Uterus (tissue), 4 donors: ENCODE measurements around the gene PSAP. TPM values are rescaled to one million over a fixed set of nuclear protein-coding genes. Genes with fewer than 3 reads are reported as not detected.

ENCODE experiments used
- DNase-seq, 2 donors: peaks; one replicate each; pipeline ENCODE4 v3.0.0-alpha.2; 2019 to 2020
- H3K27ac ChIP-seq, 2 donors: fragments of 200-600 bp; sonication (generic); 1 replicate in 1 of 2; 2 replicates in 1 of 2; pipeline ENCODE4 v1.5.1; 2016 to 2018
- H3K27me3 ChIP-seq, 2 donors: fragments of 200-600 bp; sonication (generic); one replicate each; pipeline ENCODE4 v1.5.1; 2018 to 2019; ENCODE audit warnings: control low read depth in 1 of 2
- H3K36me3 ChIP-seq, 2 donors: fragments of 200-600 bp; sonication (generic); one replicate each; pipeline ENCODE4 v1.5.1; 2019; ENCODE audit warnings: control low read depth in 1 of 2
- H3K4me1 ChIP-seq, 2 donors: fragments of 200-600 bp; sonication (generic); one replicate each; pipeline ENCODE4 v1.5.1; 2018 to 2019; ENCODE audit warnings: control low read depth in 1 of 2
- H3K4me3 ChIP-seq, 2 donors: fragments of 200-600 bp; sonication (generic); 1 replicate in 1 of 2; 2 replicates in 1 of 2; pipeline ENCODE4 v1.5.1; 2018 to 2019; ENCODE audit warnings: mild to moderate bottlenecking in 1 of 2
- H3K9me3 ChIP-seq, 2 donors: fragments of 200-600 bp; sonication (generic); one replicate each; pipeline ENCODE4 v1.5.1; 2019; ENCODE audit warnings: control low read depth in 1 of 2
- CTCF ChIP-seq, 4 experiments: fragments of 200-600 bp in 2 of 4; fragments of 450-650 bp in 2 of 4; sonication (generic) in 2 of 4; IDR thresholded peaks; one replicate each; pipeline ENCODE4 v1.5.1; 2016 to 2019; ENCODE audit warnings: antibody characterized with exemption in 4 of 4, mild to moderate bottlenecking in 2 of 4, moderate library complexity in 1 of 4
- POLR2A ChIP-seq, 2 donors: fragments of 450-650 bp; IDR thresholded peaks; one replicate each; pipeline ENCODE4 v1.6.1; 2016; ENCODE audit warnings: antibody characterized with exemption in 2 of 2, mild to moderate bottlenecking in 1 of 2, moderate library complexity in 1 of 2
- intact Hi-C: fragments of 100-400 bp; cut with DNase I; formaldehyde crosslinking; loops from one replicate; pipeline ENCODE4 v1.15.1; 2023; ENCODE audit warnings: low total_unique reads
- total RNA-seq, 4 donors: library from RNA; depleted of rRNA in 3 of 4; stranded (reverse); fragments of >200 nt in 3 of 4; gene quantifications; one replicate each; pipeline versions ENCODE4 v1.1.0 to v1.2.4, GENCODE V29; 2014 to 2023
- donor health status: DM: yes; HTN: yes; CAD: no.

The PSAP gene
- total RNA-seq, 4 donors from 2014 or later: 603 to 903 (median 759) TPM

GRCh38 chr10:71778071-71778825 lies 72.8 kb downstream of the PSAP start:
- Histone ChIP-seq H3K36me3 (no peaks in the 10 kb centered on the region), H3K27ac (no peak overlapping the region), H3K4me1 (no peaks in the 10 kb centered on the region), H3K9me3 (no peaks in the 10 kb centered on the region), H3K27me3 (no peaks in the 10 kb centered on the region), H3K4me3 (no peak overlapping the region)
- TF ChIP-seq POLR2A (IDR thresholded peaks at IDR 0.05): no peak
- TF ChIP-seq CTCF (IDR thresholded peaks at IDR 0.05): no peak
- DNase-seq: no peak
- intact Hi-C loops: no loop called here

- no peak for DNase-seq
- no peaks in the 10 kb centered on the region for H3K9me3 ChIP-seq
- intact Hi-C loops: no loop called here
- no peaks in the 10 kb centered on the region for H3K27me3 ChIP-seq
- no peaks in the 10 kb centered on the region for H3K36me3 ChIP-seq
- no peak overlapping the region for H3K4me3 ChIP-seq
- no peak overlapping the region for H3K27ac ChIP-seq
- H3K4me1 ChIP-seq: no peaks in the 10 kb centered on the region
- TF ChIP-seq POLR2A (IDR thresholded peaks at IDR 0.05): no peak
- TF ChIP-seq CTCF (IDR thresholded peaks at IDR 0.05): no peak
Measured at GRCh38 chr10:71777213-71777985, 73.7 kb downstream of the PSAP start.

GRCh38 chr10:71776481-71776925 lies 74.5 kb downstream of the PSAP start:
- no peak overlapping the region for H3K27ac ChIP-seq
- H3K9me3 ChIP-seq: no peaks in the 10 kb centered on the region
- TF ChIP-seq POLR2A (IDR thresholded peaks at IDR 0.05): no peak
- no peaks in the 10 kb centered on the region for H3K36me3 ChIP-seq
- no peaks in the 10 kb centered on the region for H3K27me3 ChIP-seq
- H3K4me3 ChIP-seq: no peak overlapping the region
- peaks cover 0 to 5% of the 10 kb centered on the region in 2 donors for H3K4me1 ChIP-seq
- intact Hi-C loops: no loop called here
- DNase-seq: no peak

GRCh38 chr10:71774916-71775702 lies 75.9 kb downstream of the PSAP start:
- peak overlapping the region in 1 of 2 donors; percentile 4 for H3K27ac ChIP-seq
- H3K36me3 ChIP-seq: no peaks in the 10 kb centered on the region
- peaks cover 5 to 11% of the 10 kb centered on the region in 2 donors for H3K4me1 ChIP-seq

More at GRCh38 chr10:71774916-71775702, 75.9 kb downstream of the PSAP start:
- Histone ChIP-seq H3K9me3 (no peaks in the 10 kb centered on the region), H3K4me3 (no peak overlapping the region), H3K27me3 (no peaks in the 10 kb centered on the region)
- intact Hi-C loops: loop anchor here (5.0 kb wide), 1 partner anchor 68 kb away; no protein-coding TSS in a partner anchor
- TF ChIP-seq POLR2A (IDR thresholded peaks at IDR 0.05) (no peak), CTCF (IDR thresholded peaks at IDR 0.05) (no peak)
- peak in 1 of 2 donors; percentile 47 for DNase-seq
